Stimulated activated CD8-positive, alpha-beta memory T cell treated with anti-CD3 and anti-CD28 coated beads, Interleukin-12 subunit alpha, Interleukin-12 subunit beta, amount 100 ng/mL, for 24 hours (primary cell): ENCODE data around the gene DVL1.
A peak's percentile ranks its signal among the peaks of the same experiment; 100 is the strongest.

ENCODE experiments used
- DNase-seq: peaks from one replicate; pipeline ENCODE4 v3.0.0-alpha.2; 2020; ENCODE audit errors: extremely low read depth

DVL1 gene

DNA sequence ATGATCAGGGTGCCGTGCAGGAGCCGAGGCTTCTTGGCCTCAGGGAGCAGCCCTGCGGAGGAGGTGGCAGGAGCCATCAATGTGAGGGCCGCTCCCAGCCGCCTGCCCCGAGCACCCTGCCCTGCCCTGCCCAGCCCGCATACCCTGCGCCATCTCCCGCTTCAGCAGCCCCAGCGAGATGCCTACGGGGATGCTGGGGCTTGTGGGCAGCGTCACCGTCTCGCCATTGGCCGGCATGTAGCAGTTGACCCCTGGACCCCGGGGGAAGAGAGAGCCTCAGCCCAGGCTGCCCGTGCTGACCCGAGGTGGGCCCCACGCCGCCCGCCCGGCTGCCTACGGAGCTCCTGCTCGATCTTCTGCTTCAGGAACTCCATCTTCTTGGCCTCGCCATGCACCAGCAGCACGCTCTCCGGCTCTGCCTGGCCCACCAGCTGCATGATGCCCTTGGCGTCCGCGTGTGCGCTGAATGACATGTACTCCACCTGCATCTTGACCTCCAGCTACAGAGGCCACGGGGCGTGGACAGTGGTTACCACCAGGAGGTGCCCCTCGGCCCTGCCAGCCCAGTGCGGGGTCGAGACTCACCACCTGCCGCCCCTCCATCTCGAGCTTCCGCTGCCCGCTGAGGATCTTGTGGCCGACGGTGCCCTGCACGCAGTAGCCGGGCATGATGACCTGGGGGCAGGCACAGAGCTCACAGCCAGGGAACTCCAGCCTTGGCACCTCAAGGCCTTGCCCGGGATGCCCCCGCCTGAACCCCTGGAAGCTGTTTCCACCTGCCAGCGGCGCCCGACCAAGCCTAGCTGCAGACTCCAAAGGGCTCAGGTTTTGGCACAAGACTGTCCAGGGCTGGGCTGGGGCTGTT, 36.5 kb downstream of the DVL1 start:
- DNase-seq: no peak

DNA sequence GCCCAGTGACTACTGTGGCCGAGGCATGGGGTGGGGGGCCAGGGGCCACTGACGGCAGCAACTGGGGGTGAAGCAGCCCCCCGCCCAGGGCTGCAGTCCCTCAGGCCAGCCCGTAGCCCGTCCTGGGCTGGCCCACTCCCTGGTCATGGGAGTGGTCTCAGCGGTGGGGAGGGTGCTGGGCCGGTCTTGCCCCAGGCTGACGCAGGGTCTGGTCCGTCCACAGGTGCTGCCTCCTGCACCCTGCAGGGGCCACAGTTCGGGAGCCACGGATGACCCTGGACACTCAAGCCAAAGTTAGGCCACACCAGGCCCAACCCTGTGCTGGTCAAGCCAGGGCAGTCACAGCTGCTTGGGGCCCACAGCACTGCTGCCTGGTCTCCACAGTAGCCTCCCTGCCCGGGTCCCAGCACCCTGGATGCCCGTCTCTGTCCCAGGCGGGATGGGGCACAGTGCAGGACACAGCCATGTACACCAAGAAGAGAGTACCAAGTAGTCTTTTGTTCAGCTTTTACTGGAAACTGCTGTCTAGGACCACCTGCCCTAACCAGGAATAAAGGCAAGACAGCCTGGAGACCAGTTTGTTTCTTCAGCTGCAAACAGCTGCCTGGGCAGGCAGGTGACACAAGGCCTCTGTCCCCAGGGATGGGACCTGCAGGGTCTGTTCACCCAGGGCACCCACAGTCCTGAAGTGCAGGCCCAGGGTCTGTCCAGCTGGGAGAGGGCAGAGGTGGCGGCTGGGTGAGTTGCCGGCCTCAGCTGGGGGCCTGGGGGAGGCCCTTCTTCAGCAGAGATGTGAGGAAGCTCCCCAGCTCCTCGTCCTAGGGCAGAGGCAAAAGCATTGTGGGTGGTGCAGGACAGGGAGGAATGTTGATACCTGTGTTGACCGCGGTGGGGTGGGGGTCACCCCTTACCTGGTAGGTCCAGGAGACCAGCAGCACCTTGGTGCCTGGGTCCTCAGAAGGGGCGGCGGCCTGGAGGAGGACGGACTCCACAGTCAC, 37.8 kb downstream of the DVL1 start:
- no peak for DNase-seq

DNA sequence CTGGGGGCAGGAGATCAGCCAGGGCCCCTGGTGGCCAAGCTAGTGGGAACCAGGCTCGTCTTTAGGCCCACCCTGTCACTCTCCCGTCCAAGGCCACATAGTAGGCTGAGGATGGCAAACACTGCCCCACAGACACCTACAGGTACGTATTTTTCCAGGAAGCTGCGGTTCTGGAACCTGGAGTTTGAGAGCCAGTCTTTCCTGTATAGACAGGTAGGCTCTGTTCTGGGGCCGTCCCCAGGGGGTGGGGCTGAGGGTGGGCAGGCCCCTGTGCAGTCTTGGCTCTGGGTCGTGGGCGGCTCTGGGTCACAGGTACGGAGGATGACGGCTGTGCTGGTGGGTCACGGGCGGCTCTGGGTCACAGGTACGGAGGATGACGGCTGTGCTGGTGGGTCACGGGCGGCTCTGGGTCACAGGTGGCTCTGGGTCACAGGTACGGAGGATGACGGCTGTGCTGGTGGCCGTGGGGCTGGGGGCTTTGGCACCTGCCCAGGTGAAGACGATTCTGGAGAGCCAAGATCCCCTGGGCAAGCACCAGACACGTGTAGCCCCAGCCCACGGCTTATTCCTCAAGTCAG, 38.7 kb downstream of the DVL1 start:
- DNase-seq: no peak

DNA sequence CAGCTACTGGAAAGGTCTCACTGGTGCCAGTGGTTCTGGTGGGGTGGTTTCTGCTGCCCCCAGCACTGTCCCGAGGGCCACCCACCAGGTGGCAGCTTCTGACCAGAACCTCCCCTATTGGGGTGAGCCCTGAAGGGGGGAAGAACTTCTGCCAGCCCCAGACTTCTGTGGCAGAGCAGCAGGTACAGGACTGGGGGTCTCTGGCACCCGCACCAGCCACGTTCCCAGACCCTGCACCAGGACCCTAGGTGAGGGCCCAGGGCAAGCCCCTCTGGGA, 39.2 kb downstream of the DVL1 start:
- DNase-seq: no peak

DNA sequence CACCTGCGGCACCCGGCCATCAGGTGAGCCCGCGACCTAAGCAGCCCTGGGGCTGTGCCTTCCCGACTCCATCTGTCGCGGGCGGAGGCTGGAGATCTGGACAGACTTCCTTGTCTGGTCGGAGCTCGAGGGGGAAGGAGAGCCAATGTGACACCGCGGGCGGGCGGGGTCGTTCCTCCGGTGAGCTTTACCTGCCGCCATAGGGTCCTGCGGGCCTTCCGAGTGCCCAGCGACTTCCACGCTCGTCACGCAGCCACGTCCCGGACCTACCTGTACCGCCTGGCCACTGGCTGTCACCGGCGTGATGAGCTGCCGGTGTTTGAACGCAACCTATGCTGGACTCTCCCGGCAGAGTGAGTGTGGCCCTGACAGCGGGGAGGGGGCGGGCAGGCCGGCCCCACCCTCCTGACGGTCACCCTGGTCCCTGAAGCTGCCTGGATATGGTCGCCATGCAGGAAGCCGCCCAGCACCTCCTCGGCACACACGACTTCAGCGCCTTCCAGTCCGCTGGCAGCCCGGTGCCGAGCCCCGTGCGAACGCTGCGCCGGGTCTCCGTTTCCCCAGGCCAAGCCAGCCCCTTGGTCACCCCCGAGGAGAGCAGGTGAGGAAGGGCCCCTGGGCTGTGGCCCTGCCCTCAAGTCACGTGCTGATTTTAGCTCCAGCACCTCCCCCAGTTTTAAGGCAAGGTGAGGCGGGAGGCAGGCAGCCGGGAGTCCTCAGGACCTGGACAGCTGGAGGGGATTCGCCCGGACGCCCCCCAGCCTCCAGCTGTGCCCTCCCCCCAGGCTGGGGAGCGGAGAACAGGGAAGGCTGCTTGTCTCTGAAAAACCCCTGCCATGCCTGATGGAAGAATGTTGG, 39.7 kb downstream of the DVL1 start:
- DNase-seq: no peak

DNA sequence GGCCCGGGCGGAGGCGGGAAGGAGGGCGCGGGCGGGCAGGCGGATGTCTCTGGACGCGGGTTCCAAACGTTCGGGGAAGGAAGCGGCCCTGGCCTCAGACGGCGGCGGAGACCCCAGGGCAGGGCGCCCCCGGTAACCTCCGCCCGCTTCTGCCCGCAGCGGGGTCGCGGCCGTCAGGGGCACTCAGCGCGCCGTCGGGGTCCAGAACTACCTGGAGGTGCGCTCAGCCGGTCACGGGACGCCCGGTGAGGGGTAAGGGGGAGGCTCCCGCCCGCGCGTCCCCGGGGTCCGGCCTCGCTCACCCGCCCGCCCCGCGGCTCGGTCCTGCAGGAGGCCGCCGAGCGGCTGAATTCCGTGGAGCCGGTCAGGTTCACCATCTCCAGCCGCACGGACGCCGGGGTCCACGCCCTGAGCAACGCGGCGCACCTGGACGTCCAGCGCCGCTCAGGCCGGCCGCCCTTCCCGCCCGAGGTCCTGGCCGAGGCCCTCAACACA, 40.4 kb downstream of the DVL1 start:
- no peak for DNase-seq

DNA sequence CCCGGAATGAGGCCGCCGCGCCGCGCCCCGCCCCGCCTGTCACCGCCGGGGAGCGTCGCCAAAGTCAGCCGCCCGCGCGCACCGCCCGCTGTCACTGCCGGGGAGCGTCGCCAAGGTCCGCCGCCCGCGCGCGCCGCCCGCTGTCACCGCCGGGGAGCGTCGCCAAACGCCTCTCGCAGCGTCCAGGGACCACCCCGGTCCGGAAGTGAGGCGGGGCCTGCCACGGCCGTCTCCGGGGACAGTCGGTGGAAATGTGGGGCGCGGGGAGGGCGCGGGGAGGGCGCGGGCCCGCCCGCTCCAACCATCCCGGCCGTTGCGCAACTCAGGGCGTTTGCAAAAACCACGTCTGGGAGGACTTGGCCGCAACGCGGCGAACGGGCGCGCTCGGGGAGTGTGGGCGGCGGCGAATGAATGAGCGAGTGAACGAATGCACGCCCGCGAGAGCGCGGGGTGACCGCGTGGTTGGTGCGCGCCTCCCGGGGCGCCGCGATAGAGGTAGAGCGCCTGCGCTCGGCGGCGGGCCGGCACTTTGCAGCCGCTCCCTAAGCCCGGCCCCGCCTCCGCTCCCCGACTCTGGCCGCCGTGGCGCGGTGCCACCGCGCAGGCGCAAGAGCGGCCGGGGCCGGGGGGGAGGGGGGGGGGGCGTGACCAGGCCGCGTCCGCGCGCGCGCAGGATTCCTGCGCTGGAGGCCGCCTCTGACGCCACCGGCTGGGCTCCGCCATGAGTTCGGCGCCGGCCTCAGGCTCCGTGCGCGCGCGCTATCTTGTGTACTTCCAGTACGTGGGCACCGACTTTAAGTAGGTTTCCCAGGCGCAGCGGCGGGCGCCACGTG, 41.1 kb downstream of the DVL1 start, which contains the start of the genes ACAP3 and PUSL1:
Gene ACAP3, minus strand, starts transcription at position 8 of the 833 bp plus-strand sequence. CDS start 115 bp downstream, outside the sequence.
Gene PUSL1, plus strand, starts transcription at position 675 of the 833 bp plus-strand sequence. Its CDS starts 47 bp downstream, at position 722.
- DNase-seq: peak; percentile 80

DNA sequence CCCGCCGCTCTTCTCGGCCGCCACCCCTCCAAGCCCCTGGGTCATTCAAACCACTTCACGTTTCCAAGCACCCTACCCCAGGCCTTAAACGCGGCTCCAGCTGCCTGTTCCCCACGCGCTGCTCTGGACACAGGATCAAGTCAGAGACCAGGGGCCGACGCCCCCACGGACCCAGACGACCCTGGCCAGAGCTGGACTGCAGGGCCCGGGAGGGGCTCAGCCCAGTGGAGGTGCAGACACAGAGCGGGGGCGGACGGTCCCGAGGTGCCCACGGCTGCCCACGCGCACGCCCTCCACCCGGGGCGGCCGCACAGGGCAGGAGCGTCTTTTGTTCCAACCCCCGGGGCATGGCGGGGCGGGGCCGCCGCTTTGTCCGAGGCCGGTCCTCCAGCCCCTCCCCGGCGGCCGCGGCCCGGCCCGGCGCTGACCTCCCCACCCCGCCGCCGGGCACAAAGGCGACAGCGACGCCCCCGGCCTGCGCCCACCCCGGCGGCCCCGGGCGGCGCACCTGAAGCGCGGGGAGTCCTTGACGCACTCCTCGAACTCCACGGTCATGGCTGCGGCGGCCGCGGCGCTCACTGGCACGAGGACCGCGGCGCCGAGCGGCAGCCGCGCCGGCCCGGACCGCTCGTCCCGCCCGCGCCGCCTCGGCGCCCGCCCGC, 41.8 kb downstream of the DVL1 start:
- DNase-seq: no peak

DNA sequence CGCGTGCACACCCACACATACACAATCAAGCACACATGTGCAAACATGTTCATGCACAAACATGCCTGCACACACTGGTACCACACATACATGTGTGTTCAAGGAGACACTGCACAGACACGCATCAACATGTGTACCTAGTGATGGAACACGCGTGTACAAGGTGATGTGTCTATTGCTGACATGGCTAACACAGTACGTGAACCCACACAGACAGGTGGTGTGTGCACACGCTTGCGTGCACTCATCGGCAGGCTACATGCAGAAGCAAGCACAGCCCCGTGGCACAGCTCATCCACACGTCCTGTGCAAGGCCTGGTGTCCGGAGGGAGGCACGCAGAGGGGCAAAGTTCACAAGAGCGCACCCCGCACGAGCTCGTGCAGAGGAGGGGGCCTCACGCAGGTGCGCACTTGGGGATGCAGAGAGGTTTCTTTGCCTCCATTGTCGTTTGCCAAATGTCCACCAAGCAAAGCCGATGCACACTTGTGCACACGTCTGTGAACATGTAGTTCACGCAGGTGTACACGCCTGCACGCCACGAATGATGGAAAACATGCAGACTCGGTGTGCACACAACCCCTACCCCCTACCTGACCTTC, 42.5 kb downstream of the DVL1 start:
- DNase-seq: no peak

DNA sequence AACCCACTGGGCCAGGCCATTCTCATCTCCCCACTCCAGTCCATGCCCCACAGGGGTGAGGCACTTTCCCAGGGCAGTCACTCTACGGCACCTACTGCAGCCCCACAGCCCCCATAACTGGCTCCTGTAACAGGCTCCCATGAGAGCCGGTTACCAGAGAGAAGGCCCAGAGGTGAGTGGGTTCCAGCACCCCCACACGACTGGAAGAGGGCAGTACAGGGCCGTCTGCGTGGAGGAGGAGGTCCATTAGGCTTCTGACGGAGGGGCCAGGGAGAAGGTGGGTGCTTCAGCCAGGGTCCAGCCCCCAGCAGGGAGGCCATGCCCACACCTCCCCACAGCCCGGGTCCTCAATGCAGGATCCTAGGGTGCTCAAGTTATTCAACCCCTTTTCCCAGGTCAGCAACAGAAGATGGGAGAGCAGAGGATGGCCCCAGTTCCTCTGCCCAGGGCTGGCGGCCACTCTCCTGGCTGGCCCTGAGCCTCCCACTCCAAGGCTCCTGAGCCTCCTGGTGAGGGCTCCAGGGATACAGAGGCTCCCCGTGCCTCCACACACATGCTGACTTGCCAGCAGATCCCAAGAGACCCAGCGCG, 43.1 kb downstream of the DVL1 start:
- DNase-seq: no peak

DNA sequence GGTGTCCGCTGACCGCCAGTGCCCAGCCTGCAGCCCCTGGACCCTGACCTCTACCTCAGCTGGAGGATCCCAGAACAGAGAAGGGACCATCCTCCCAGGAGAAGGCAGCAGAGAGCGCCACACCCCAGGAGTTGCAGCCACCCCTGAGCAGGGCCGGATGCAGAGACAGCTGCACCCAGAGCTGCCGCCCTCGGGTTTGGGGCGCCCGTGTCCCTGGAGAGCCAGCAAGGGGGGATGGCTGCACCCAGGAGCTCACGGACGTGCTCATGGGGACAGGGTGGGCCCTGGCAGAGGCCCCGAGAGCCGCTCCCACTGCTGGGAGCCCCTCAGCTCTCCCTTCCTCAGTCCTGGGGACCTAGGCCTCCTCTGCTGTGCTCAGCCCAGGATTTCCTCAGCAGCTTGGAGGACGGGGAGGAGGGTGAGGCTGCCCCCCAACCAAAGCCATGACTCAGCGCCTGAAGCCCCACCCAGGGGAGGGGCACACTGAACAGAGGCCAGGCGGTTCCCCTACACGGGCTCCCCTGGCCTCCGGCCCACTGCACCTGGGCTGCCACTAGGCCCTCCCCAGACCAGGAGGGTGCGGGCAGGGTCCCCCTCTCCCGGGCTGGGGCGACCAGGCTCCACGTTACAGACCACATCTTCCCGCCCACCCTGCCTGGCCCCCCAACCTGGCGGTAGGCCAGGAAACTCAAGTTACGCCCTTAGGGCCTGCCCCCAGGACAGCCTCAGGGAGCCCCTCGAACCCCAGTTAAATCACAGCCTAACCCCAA, 43.7 kb downstream of the DVL1 start:
- DNase-seq: no peak

DNA sequence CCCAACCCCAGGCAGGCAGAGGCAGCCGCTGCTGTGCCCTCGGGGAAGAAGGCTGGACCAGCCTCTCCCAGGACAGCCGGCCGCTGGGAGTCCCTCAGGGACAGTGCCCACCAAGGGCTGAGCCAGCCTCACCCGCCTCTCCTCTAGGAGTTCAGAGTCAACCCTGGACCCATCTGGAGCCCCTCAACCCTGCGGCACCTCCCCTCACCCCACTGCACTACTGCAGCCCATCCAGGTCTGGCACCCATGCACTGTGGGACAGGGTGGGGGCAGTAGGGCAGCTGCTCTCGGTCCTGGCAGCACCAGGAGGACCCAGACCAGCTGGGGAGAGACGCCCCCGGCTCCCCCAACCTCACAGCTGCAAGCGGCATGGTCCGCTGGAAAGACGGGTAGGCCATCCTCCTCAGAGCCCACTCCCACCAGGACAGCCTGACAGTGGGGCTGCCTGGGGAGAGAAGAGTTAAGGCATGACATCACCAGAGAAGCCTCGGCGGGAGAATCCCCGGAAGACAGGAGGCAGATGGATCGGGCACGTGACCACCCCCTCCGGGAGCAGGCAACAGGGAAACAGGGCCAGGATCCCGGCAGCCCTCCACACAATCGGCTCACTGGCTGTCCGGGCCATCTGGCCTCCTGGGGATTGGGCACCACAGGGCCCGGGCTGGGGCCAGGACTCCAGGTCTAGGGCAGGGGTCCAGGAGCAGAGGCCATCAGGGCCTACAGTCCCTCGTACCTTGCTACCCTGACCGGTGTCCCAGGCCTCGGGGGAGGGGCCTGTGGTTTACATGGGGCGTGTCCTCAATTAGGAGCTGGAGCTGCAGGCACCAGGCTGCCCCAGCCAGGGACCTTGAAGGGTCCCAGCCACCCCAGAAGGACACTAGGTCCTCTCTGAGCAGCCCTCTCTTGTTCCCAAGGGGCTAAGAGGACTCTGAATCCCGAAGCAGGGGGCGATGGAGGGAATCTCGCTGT, 44.6 kb downstream of the DVL1 start:
- no peak for DNase-seq

DNA sequence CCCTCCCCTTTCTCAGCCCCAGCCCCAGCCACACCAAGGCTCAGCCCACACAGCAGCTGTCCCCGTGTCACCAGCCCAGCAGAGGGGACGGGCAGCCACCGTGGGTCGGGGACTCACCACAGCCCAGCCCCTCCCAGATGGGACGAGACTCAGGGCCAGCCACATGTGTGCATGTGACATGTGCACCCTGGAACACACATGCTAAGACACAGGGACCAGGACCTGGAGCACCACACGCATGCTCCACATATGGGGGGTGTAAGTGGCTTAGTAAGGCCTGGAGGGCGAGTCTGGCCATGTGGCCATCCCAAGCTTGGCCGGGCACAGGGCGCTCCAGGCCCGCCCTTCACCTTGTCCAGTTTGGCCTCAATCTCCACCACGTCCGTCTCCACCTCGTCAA, 45.5 kb downstream of the DVL1 start:
- DNase-seq: no peak

DNA sequence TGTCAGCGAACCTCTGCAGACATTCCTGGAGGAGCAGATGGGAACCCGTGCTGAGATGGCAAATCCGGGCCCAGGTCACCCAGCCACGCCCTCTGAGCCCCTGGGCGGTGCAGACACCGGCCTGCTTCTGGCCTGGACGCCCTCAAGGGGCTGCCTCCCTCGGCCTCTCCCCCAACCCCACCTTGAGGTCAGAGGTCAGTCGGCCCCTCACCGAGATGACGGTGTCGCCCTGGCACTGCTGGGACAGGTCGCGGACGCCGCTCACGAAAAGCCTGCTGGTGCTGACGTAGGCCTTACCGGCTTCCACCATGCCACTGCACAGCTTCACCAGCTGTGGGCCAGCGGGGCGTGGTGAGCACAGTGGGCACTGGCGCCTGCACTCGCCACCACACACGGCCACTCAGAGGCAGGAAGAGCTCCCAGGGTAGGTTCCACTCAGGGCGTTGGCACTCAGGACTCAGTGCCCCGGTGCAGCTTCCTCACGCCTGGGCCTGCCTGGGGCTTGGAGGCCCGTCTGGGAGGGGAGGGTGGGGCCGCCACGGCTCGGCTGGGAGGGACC, 46.2 kb downstream of the DVL1 start:
- DNase-seq: no peak

DNA sequence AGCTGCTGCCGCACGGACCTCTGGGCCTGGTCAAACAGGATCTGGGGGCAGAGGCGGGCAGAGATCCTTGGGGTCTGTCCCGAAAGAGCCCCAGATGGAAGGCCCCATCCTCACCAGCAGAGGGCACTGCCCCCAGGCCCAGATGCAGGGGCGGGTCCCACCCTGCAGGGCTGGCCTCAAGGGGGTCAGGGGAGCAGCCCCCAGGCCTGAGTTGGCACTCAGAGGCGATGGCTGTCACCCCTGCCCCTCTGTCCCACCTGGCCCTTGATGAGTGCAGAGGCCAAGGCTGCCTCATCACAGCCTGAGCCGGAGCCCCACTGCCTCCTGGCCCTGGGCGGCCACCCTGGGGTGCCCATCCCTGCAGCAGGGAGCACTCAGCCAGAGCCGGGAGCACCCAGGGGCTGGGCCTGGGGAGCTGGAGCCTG, 47.2 kb downstream of the DVL1 start:
- DNase-seq: no peak

DNA sequence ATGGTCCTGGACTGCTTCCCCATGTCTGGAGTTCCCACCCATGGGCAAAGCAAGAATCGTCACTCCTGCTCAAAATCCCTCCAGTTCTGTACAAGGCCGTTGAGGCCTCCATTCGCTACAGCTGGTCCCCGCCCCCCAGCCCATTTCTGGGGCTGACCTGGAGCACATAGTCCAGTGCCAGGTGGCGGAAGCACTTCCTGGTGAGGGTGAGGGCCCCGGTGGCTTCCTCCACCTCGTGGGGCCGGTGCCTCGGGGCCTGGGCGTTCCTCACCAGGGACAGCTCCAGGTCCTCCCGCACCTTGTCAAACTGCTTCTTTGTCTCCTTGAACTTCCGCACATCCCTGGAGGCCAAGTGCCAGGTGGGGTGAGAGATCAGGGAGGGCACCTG, 48.9 kb downstream of the DVL1 start:
- no peak for DNase-seq
